ENCODE results near the gene UBE2O.
A peak's percentile ranks its signal among the peaks of the same experiment; 100 is the strongest.

UBE2O gene

GRCh38 chr17:76467366-76467765 lies 14.4 kb upstream of the UBE2O start, which contains the start of gene AANAT:
Gene AANAT, plus strand, starts transcription at chr17:76467603. Its CDS starts 1,144 bp downstream, at chr17:76468747.
- DNase-seq (ENCODE audit: low read depth in 2 of 2), result no peak

- no peak for DNase-seq (ENCODE audit: low read depth in 2 of 2)
These were observed 13.8 kb upstream of the UBE2O start for GRCh38 chr17:76466775-76467130.

- DNase-seq (ENCODE audit: low read depth in 2 of 2), result no peak
These were observed 9.8 kb upstream of the UBE2O start for GRCh38 chr17:76462556-76463290.

- DNase-seq (ENCODE audit: low read depth in 2 of 2), result no peak
These were observed 9.0 kb upstream of the UBE2O start for GRCh38 chr17:76461765-76462555.

- DNase-seq (ENCODE audit: low read depth in 2 of 2), result no peak
These were observed 6.7 kb upstream of the UBE2O start for GRCh38 chr17:76459674-76460073.

- no peak for DNase-seq (ENCODE audit: low read depth in 2 of 2)
These were observed 5.9 kb upstream of the UBE2O start for GRCh38 chr17:76458580-76459490.

- DNase-seq (ENCODE audit: low read depth in 2 of 2), result no peak
These were observed 435 bp upstream of the UBE2O start for GRCh38 chr17:76453431-76453743.

- DNase-seq (ENCODE audit: low read depth in 2 of 2), result peak in 1 of 2 donors; percentile 18
These were observed 759 bp downstream of the UBE2O start for GRCh38 chr17:76452127-76452659.

- DNase-seq (ENCODE audit: low read depth in 2 of 2), result no peak
These were observed 1.4 kb downstream of the UBE2O start for GRCh38 chr17:76451506-76451905.

GRCh38 chr17:76449126-76449525 lies 3.8 kb downstream of the UBE2O start:
- DNase-seq (ENCODE audit: low read depth in 2 of 2), result no peak

GRCh38 chr17:76447931-76448652 lies 4.9 kb downstream of the UBE2O start:
- DNase-seq (ENCODE audit: low read depth in 2 of 2), result no peak

- no peak for DNase-seq (ENCODE audit: low read depth in 2 of 2)
These were observed 6.3 kb downstream of the UBE2O start for GRCh38 chr17:76446449-76447231.

GRCh38 chr17:76445697-76446448 lies 7.1 kb downstream of the UBE2O start:
- no peak for DNase-seq (ENCODE audit: low read depth in 2 of 2)

- DNase-seq (ENCODE audit: low read depth in 2 of 2), result no peak
These were observed 8.2 kb downstream of the UBE2O start for GRCh38 chr17:76444518-76445311.

- no peak for DNase-seq (ENCODE audit: low read depth in 2 of 2)
These were observed 10.3 kb downstream of the UBE2O start for GRCh38 chr17:76442341-76443338.

GRCh38 chr17:76441686-76442340 lies 11.1 kb downstream of the UBE2O start:
- no peak for DNase-seq (ENCODE audit: low read depth in 2 of 2)

- no peak for DNase-seq (ENCODE audit: low read depth in 2 of 2)
These were observed 12.1 kb downstream of the UBE2O start for GRCh38 chr17:76440751-76441362.
